ENCODE data around the gene MSI2. TPM values are rescaled to one million over a fixed set of nuclear protein-coding genes. Genes with fewer than 3 reads are reported as not detected.
A peak's percentile ranks its signal among the peaks of the same experiment; 100 is the strongest.

Gene MSI2
- total and polyA plus RNA-seq, 2 experiments from 2014 or later, result 18.9 to 41.8 TPM

DNA sequence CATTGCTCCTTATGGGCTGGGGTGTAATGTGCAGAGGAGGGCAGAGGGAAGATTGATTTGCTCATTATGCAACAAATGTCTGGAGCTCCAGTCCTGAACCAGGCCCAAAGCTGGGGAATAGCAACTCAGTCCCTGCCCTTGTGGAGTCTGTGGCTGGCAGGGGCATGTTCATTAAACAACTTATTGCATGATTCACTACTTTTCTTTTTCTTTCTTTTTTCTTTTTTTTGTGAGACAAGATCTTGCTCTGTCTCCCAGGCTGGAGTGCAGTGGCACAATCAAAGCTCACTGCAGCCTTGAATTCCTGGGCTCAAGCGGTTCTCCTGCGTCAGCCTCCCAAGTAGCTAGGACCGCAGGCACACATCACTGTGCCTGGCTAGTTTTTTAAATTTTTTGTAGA lies 23.1 kb downstream of the MSI2 start:
- Histone ChIP-seq H3F3A (replicated peaks; ENCODE audit: low read depth) (no peaks in the 10 kb centered on the region), H3K27me3 (ENCODE audit: insufficient read depth) (no peaks in the 10 kb centered on the region), H3K4me3 (no peak overlapping the region), H3K79me2 (replicated peaks; ENCODE audit: insufficient read depth) (peaks cover 7% of the 10 kb centered on the region), H4K20me1 (replicated peaks; ENCODE audit: insufficient read depth) (peaks cover 58% of the 10 kb centered on the region), H3K36me3 (ENCODE audit: insufficient read depth) (no peaks in the 10 kb centered on the region; the same call in 1 of the 2 replicates), H3K4me2 (no peak overlapping the region), H3K4me1 (ENCODE audit: insufficient read depth) (peaks cover 26% of the 10 kb centered on the region), H2AFZ (no peak overlapping the region), H3K27ac (ENCODE audit: low read depth) (no peak overlapping the region), H3K9me2 (ENCODE audit: insufficient read depth) (no peaks in the 10 kb centered on the region)
- H3K36me3 Mint-ChIP-seq (ENCODE audit: low read depth), result peaks cover 15% of the 10 kb centered on the region; the same call in 2 of the 3 replicates
- H3K27me3 Mint-ChIP-seq (ENCODE audit: insufficient read depth, low read depth, poor library complexity), result peaks cover 4% of the 10 kb centered on the region
- peaks cover 48% of the 10 kb centered on the region for H3K4me1 Mint-ChIP-seq
- no peak overlapping the region for H3K4me3 Mint-ChIP-seq
- no peak for ATAC-seq
- TF ChIP-seq, protein P1, sequence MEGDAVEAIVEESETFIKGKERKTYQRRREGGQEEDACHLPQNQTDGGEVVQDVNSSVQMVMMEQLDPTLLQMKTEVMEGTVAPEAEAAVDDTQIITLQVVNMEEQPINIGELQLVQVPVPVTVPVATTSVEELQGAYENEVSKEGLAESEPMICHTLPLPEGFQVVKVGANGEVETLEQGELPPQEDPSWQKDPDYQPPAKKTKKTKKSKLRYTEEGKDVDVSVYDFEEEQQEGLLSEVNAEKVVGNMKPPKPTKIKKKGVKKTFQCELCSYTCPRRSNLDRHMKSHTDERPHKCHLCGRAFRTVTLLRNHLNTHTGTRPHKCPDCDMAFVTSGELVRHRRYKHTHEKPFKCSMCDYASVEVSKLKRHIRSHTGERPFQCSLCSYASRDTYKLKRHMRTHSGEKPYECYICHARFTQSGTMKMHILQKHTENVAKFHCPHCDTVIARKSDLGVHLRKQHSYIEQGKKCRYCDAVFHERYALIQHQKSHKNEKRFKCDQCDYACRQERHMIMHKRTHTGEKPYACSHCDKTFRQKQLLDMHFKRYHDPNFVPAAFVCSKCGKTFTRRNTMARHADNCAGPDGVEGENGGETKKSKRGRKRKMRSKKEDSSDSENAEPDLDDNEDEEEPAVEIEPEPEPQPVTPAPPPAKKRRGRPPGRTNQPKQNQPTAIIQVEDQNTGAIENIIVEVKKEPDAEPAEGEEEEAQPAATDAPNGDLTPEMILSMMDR (conservative IDR thresholded peaks at IDR 0.05; ENCODE audit: low read depth in 2 of 2), result no peak
- TF ChIP-seq EZH2 (IDR thresholded peaks at IDR 0.05; ENCODE audit: low read depth, unreplicated experiment), result no peak
- no peak for DNase-seq (ENCODE audit: low spot score)
- H3K9me3 Mint-ChIP-seq, result no peaks in the 10 kb centered on the region
- no peak overlapping the region for H3K27ac Mint-ChIP-seq

DNA sequence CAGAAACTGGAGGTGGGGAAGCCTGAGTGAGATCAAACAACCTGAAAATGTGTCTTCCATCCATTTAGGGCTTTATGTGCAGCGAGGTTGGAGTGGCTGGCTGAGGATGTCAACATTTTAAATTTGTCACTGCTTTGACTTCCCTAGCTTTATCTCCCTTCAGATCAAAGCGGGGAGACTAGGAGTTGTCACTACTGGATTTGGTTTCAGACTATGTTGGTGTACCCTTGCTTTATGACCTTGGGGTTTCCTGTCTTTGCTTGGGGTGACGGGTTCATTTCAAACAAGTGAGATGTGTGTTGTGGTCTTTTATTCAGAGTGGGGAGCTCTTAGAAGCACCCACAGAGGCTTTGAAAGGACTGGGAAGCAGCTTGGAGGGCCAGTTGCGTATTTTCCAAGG lies 25.6 kb downstream of the MSI2 start:
- Histone ChIP-seq H3K9me2 (ENCODE audit: insufficient read depth) (no peaks in the 10 kb centered on the region), H3K4me3 (no peak overlapping the region), H3K4me2 (0 out of 2 replicates have a peak overlapping the region, but pooled peaks have one; percentile 42), H3K79me2 (replicated peaks; ENCODE audit: insufficient read depth) (peaks cover 6% of the 10 kb centered on the region), H3K27ac (ENCODE audit: low read depth) (no peak overlapping the region; the same call in 1 of the 2 replicates), H4K20me1 (replicated peaks; ENCODE audit: insufficient read depth) (peaks cover 42% of the 10 kb centered on the region), H3K36me3 (ENCODE audit: insufficient read depth) (no peaks in the 10 kb centered on the region), H3F3A (replicated peaks; ENCODE audit: low read depth) (0 out of 2 replicates have a peak, but pooled peaks cover 4% of the 10 kb centered on the region), H3K27me3 (ENCODE audit: insufficient read depth) (no peaks in the 10 kb centered on the region), H2AFZ (no peak overlapping the region), H3K4me1 (ENCODE audit: insufficient read depth) (peaks cover 50% of the 10 kb centered on the region)
- no peaks in the 10 kb centered on the region for H3K9me3 Mint-ChIP-seq
- DNase-seq (ENCODE audit: low spot score) (no peak), ATAC-seq (no peak)
- no peak for TF ChIP-seq ZNF114 (CRISPR knock-in tag; IDR thresholded peaks at IDR 0.05)
- H3K4me1 Mint-ChIP-seq, result peaks cover 71% of the 10 kb centered on the region
- peaks cover 11% of the 10 kb centered on the region; the same call in 2 of the 3 replicates for H3K36me3 Mint-ChIP-seq (ENCODE audit: low read depth)
- peaks cover 8% of the 10 kb centered on the region for H3K27me3 Mint-ChIP-seq (ENCODE audit: insufficient read depth, low read depth, poor library complexity)
- H3K27ac Mint-ChIP-seq, result peak overlapping the region; percentile 23; the same call in 1 of the 2 replicates
- H3K4me3 Mint-ChIP-seq, result no peak overlapping the region; the same call in 2 of the 3 replicates

DNA sequence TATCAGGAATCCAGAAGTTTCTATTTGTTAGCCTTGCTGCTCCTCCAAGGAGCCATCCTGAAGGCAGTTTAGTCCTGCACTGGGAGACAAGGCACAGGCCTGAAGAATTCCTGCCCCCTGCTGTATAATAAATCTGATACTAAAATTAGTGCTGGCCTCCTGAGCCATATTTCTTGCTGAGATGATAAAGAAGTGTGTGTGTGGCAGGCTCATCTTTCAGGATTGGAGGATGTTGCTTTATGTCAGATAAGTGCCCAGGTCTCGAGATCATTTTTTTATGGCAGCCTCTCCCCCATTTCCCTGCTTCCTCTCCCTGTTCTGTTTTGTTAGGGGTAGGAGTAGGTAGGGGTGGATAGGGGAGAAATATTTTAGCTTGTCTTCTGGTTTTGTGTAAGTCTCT lies 26.0 kb downstream of the MSI2 start:
- no peak overlapping the region; the same call in 1 of the 2 replicates for H3K27ac ChIP-seq (ENCODE audit: low read depth)
- TF ChIP-seq, protein P2, sequence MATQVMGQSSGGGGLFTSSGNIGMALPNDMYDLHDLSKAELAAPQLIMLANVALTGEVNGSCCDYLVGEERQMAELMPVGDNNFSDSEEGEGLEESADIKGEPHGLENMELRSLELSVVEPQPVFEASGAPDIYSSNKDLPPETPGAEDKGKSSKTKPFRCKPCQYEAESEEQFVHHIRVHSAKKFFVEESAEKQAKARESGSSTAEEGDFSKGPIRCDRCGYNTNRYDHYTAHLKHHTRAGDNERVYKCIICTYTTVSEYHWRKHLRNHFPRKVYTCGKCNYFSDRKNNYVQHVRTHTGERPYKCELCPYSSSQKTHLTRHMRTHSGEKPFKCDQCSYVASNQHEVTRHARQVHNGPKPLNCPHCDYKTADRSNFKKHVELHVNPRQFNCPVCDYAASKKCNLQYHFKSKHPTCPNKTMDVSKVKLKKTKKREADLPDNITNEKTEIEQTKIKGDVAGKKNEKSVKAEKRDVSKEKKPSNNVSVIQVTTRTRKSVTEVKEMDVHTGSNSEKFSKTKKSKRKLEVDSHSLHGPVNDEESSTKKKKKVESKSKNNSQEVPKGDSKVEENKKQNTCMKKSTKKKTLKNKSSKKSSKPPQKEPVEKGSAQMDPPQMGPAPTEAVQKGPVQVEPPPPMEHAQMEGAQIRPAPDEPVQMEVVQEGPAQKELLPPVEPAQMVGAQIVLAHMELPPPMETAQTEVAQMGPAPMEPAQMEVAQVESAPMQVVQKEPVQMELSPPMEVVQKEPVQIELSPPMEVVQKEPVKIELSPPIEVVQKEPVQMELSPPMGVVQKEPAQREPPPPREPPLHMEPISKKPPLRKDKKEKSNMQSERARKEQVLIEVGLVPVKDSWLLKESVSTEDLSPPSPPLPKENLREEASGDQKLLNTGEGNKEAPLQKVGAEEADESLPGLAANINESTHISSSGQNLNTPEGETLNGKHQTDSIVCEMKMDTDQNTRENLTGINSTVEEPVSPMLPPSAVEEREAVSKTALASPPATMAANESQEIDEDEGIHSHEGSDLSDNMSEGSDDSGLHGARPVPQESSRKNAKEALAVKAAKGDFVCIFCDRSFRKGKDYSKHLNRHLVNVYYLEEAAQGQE (IDR thresholded peaks at IDR 0.05; ENCODE audit: unreplicated experiment), result no peak

More for the DNA sequence above, 26.0 kb downstream of the MSI2 start:
- peak overlapping the region; percentile 23; the same call in 1 of the 2 replicates for H3K27ac Mint-ChIP-seq
- peaks cover 6% of the 10 kb centered on the region for H3K27me3 Mint-ChIP-seq (ENCODE audit: insufficient read depth, low read depth, poor library complexity)
- Histone ChIP-seq H3F3A (replicated peaks; ENCODE audit: low read depth) (0 out of 2 replicates have a peak, but pooled peaks cover 4% of the 10 kb centered on the region), H3K4me2 (peak overlapping the region; percentile 42; the same call in 1 of the 2 replicates), H2AFZ (no peak overlapping the region), H4K20me1 (replicated peaks; ENCODE audit: insufficient read depth) (peaks cover 42% of the 10 kb centered on the region), H3K4me1 (ENCODE audit: insufficient read depth) (peaks cover 53% of the 10 kb centered on the region), H3K4me3 (no peak overlapping the region), H3K36me3 (ENCODE audit: insufficient read depth) (no peaks in the 10 kb centered on the region), H3K79me2 (replicated peaks; ENCODE audit: insufficient read depth) (peaks cover 6% of the 10 kb centered on the region), H3K27me3 (ENCODE audit: insufficient read depth) (no peaks in the 10 kb centered on the region), H3K9me2 (ENCODE audit: insufficient read depth) (no peaks in the 10 kb centered on the region)
- no peak for DNase-seq (ENCODE audit: low spot score)
- H3K4me3 Mint-ChIP-seq, result no peak overlapping the region
- H3K4me1 Mint-ChIP-seq, result peaks cover 75% of the 10 kb centered on the region
- H3K36me3 Mint-ChIP-seq (ENCODE audit: low read depth), result peaks cover 11% of the 10 kb centered on the region; the same call in 2 of the 3 replicates
- H3K9me3 Mint-ChIP-seq, result no peaks in the 10 kb centered on the region
- no peak for ATAC-seq

Data from GM23338 (cell line).